Activated naive CD4-positive, alpha-beta T cell treated with anti-CD3 and anti-CD28 coated beads, Interleukin-2, amount 50 U/mL, for 16 hours (primary cell): ENCODE data around the gene KRT31.
"Not testable (repeated sequence)": the region's sequence is repeated elsewhere in the genome, so short reads cannot be mapped to it uniquely, and the experiment has no call there.

Source experiments
- DNase-seq: peaks from one replicate; pipeline ENCODE4 v3.0.0-alpha.2; 2020

The KRT31 gene

GRCh38 chr17:41396996-41397660 is at the start of gene KRT31:
TSS of gene KRT31 (minus strand) at chr17:41397608. CDS start at chr17:41397539, 69 bp downstream.
- no peak for DNase-seq

GRCh38 chr17:41446806-41447205 is 49.4 kb upstream of the KRT31 start:
- no peak for DNase-seq

- DNase-seq: no peak
Measured at GRCh38 chr17:41444640-41445039, 47.2 kb upstream of the KRT31 start.

- DNase-seq: no peak
Measured at GRCh38 chr17:41444186-41444585, 46.8 kb upstream of the KRT31 start.

DNA sequence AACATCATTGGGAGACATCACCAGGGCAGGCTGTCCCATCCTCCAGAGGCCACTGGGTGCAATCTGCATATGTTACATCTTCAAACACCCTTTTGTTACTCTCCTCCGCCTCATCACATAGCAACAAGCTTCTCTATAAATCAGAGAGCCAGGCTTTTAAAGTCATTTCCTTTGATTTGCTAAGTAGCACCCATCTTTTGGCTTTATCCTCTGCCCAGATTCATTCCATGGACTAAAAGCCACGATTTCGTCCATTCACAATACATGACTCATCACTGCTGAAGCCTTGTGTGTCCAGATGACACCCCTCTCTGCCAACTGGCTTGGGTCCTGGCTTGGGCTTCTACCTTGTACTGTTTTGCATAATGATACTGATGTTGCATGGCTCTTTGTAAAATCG is 45.3 kb upstream of the KRT31 start:
- DNase-seq: no peak

DNA sequence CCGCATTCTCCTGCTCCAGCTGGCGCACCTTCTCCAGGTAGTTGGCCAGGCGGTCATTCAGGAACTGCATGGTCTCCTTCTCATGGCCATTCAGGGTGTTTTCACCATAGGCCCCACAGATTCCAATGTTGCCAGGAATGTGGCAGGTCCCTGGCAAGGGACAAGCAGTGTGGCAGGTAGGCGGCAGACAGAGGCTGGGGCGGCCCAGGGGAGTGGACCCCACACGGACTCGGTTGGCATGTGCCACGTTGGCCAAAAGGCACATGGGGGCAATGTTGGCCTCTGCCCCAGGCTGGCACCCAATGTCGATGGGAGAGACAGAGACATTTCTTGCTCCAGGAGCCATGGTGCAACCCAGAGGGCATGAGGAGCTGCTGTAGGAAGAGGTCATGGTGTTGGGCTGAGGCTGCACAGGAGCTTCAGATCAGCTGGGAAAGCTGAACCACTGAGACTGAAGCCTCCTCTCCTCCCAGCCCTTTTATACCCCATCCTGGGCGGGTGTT is 43.2 kb upstream of the KRT31 start, which contains the start of gene KRT38:
Gene KRT38, minus strand, starts transcription at position 453 of the 503 bp plus-strand sequence. Its CDS starts 62 bp downstream, at position 391.
- DNase-seq: no peak

GRCh38 chr17:41439375-41439774 is 42.0 kb upstream of the KRT31 start:
- DNase-seq: no peak

DNA sequence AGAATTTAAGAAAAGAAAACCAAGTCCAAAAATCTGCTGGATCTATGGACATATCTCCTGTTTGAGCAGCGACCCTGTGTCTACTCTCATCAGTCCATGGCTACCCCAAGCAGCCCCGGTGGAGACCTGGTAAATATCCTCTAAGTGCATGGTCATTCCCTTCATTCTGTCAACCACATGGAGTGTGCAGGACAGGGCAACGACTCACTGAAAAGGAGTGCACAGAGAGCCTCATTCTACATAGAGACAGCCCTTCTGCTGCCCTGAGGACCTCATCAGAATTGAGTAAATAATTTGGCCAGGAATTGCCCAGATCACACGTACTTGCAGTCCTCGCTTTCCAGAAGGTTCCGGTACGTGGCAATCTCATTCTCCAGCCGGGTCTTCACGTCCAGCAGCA is 40.4 kb upstream of the KRT31 start:
- no peak for DNase-seq

GRCh38 chr17:41437254-41437653 is 39.8 kb upstream of the KRT31 start:
- DNase-seq: no peak

DNA sequence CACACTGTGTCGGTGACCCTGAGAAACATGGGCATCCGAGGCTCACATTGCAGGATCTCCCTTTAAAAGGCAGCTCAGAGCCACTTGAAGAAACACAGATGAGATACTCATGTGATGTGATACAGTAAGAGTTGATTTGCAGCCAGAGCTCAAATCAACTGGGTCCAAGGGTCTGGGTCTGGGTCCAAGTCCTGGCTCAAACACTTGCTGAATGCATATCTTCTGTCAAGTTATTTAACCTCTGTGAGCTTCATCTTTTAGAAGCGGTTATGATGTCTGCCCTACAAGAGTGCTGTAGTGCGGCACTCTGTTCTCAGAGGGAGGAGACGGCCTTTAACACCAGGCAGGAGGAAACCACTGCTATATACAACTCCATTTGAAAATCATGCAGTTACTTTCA is 37.0 kb upstream of the KRT31 start:
- DNase-seq: no peak

GRCh38 chr17:41434005-41434404 is 36.6 kb upstream of the KRT31 start:
- DNase-seq: no peak

DNA sequence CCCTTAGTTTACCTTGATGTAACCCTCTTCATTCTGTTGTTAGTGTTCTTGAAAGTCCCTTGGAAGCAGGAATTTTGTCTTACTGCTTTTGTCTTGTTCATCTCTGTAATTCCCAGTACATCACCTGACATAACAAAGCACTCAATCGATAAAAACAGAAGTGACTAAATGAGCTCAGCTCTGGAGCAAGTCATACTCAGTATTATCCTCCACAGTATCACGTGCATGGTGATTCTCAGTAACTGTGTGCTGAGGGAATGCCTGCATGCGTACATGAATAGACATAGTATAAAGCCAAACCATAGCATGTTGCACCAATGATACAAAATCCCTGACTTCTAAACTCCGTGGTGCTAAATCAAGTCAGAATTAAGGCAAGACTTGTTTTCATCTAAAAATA is 36.2 kb upstream of the KRT31 start:
- DNase-seq: no peak

DNA sequence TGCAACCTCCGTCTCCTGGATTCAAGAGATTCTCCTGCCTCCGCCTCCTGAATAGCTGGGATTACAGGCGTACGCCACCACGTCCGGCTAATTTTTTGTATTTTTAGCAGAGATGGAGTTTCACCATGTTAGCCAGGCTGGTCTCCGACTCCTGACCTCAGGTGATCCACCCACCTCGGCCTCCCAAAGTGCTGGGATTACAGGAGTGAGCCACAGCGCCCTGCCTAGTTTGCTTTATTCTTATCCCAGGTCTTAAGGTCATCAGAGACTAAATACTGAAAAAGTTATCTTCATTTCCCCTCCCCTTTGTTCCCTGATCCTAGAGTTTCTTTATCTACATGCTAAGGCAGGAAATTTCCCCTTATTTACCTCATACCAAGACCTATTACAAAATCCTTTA is 33.0 kb upstream of the KRT31 start:
- DNase-seq: not testable (repeated sequence)

DNA sequence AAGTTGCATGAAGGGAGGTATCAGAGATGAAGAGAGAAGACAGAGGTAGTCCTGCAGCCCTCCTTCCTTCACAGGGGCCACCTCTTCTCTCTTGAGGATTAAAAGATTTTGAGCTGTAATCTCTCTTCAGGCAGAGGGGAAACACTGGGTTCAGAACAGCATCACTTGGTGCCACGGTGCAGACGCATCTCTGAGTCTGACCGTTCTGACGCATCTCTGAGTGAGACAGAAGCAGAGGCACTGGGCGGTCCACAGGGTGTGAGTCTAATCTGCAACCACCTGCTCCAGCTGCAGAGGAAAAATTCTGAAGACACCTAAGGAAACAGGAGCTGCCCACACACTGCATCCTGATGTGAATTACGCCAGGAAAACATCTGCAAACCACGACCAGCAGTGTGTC is 32.3 kb upstream of the KRT31 start:
- DNase-seq: no peak

DNA sequence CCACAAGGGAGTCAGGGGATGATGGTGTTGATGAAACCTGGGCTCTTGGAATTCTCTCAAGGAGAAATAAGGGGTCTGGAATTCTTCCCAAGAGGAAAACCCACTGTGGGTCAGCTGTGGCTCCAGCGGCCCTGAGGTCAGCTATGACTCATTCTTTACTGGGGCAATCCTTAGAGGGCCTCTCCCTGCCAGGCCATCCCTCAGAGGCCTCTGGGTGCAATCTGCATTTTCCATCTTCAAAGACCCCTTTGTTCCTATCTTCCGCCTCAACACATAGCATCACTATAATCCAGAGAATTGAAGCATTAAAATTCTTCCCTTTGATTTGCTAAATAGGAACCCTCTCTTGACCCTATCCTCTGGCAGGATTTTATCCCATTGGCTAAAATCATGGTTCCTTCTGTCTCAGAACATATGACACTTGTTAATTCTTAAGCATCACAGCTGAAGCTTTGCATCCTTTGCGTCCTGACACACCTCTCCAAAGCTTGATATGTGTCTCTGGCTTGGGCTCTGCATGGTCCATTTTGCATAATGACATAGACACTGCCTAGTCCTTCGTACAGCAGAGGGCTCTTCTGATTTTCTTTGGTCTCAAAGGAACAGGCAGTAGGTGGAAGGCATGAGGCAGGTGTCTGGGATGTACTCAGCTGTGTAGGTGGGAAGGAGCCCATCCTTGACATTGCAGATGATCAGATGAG is 31.3 kb upstream of the KRT31 start:
- no peak for DNase-seq

GRCh38 chr17:41424111-41424635 is 26.8 kb upstream of the KRT31 start, which contains the start of gene KRT37:
TSS of gene KRT37 (minus strand) at chr17:41424585. CDS start at chr17:41424523, 62 bp downstream.
- DNase-seq: no peak

- DNase-seq: not testable (repeated sequence)
Measured at GRCh38 chr17:41422586-41422985, 25.2 kb upstream of the KRT31 start.

DNA sequence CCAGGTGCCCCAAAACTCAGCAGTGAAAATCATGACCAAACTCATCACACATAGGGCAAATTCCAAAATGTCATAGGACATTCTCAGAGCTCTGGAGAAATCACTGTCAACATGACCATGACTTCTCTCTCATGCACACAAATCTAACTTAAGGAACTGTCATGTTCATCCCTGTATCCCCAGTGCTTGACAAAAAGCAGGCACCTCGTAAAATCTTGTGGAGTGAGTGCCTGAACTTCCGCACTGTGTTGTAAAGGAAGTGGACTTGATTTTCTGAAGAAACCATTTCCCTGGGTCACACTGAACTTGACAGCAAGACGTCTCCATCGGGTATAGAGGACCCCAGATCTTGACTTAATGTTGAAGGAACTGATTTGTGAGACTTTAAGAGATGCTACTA is 24.2 kb upstream of the KRT31 start:
- DNase-seq: no peak

GRCh38 chr17:41421116-41421515 is 23.7 kb upstream of the KRT31 start:
- no peak for DNase-seq

- no peak for DNase-seq
Measured at GRCh38 chr17:41420134-41420533, 22.7 kb upstream of the KRT31 start.

DNA sequence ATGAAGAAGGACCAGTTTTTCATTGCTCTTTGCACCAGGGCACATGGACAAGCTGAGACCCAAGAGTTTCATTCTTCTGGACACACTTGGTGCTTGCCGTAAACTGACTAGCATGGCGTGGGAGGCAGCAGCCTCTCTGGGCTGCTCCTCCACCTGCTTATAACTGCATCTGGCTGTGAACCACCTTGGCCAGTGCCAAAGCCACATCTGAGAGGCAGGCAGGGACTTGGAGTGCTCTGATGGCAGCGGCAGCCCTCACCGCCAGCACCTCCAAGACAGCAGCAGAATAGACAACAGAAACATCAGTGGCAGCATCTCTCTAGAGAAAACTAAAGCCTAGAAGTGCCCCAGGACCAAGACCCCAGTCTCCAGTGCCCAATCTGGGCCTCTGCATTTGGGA is 22.3 kb upstream of the KRT31 start:
- no peak for DNase-seq

GRCh38 chr17:41418116-41418860 is 20.9 kb upstream of the KRT31 start:
- DNase-seq: no peak

DNA sequence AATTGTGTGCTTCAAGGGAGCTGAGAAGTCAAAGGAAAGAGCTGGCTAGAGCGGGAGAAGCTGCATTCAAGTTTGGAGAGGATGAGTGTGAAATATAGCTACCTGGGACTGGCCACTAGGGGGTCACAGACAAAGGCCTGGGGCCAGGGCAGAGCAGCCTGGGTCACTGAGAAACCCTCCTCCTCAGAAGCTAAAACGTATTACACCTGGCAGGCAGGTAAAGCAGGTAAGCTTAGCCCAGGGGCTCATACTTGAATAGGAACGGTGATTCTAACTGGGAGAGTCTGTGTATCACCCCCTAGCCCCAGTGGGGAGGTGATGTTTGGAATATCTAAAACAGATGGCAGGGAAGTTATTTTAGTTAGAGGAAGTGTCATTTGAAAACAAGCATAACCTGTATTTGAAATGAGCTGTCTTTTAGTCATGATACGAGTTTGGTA is 20.2 kb upstream of the KRT31 start:
- DNase-seq: no peak
